ENCODE data around the gene MANSC1.
"Not testable (repeated sequence)": the region's sequence is repeated elsewhere in the genome, so short reads cannot be mapped to it uniquely, and the experiment has no call there.

MANSC1 gene

DNA sequence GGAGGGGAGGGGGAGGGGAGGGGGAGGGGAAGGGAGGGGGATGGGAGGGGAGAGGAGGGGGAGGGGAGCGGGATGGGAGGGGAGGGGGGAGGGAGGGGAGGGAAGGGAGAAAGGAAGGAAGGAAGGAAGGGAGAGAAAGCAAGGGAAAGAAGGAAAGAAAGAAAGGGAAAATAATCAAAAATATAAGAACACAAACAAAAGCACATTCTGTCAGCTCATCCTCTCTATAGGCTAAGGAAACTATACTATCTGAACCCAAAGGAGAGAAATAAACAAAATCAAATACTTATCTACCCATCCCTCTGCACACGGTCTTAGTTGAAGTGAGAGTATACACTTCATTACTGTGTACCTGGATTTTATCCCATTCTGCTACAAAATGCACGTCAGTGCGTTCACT lies 26.9 kb downstream of the MANSC1 start:
- DNase-seq = no peak

DNA sequence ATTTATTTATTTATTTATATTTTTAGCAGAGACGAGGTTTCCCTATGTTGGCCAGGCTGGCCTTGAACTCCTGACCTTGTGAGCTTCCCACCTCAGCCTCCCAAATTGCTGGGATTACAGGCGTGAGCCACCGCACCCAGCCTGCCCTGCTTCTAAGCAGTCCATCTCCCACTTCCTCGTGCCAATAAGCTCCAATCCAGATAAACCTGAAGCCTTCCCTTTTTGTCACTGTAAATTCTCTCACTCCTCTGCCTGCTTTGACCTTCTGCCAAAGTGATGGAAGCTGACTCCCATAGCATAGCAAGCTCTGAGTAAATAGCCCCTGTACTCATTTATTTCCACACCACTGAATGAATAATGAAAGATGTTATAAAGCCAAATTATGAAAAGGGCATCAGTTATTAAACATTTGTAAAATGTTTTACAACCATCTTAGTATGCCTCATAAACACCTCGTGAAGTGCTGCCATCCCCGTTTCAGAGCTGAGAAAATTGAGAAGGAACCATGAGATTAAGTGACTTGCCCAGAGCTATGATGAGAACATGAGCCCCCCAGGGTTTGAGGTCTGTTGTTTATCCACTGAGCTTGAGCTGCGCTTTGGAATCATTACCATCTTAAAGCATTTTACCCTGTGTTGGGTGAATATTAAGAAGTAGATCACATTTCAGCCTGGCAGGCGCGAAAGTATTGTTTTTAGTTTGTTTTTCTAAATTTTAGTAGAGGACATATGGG lies 30.4 kb downstream of the MANSC1 start:
- DNase-seq = no peak

DNA sequence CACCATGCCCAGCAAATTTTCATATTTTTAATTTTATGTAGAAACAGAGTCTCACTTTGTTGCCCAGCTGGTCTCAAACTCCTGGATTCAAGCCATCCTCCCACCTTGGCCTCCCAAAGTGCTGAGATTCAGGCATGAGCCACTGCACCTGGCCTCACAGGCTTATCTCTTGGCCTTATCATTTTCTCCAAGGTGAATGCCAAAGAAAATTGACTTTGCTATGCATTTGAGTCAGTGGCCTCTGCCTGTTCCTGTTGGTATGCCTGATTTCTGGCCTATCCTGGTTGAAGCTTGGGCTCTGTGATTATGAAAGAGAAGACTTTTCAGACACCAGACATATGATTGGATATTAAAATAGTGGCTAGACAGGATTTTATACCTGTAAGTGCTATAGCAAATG lies 34.2 kb downstream of the MANSC1 start:
- DNase-seq = no peak

DNA sequence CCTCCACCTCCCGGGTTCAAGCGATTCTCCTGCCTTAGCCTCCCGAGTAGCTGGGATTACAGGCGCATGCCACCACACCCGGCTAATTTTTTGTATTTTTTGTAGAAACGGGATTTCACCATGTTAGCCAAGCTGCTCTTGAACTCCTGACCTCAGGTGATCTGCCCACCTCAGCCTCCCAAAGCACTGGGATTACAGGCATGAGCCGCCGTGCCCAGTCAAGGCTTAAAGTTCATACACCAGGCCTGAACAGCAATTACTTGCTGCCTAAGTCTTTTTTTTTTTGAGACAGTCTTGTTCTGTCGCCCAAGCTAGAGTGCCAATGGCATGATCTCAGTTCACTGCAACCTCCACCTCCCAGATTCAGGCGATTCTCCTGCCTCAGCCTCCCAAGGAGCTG lies 39.3 kb downstream of the MANSC1 start:
- DNase-seq = not testable (repeated sequence)

DNA sequence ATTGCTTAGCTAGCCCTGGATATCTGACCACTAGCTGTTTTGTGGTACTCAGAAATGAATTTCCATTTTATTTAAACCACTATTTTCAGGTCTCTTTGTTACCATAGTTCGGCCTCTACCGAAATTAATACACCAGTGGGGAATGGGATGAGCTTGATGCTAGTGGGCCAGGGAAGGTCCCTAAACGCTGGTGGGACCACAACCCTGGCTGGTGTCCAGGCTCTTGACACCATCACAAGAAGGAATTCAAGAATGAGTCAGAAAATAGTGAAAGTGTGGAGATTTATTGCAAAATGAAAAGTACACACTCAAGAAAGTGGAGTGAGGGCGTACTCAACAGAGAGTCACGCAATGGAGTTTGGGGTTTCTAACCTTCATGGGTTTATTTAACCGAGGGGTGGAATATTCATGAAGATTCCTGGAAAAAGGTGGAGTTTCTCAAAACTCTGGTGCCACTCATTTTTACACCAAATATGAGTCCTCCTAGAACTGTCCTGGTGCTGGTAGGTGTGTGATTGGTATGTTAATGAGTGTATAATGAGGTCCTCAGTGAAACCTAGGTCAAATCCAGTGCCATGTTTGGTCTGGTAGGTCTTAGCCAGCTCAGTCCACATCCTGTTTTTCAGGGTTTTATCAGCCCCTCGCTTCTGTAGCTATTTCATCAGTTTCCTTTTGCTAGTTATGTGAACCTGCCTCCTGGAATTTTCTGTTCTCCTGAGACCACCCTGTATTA lies 44.3 kb downstream of the MANSC1 start:
- peak; percentile 13 for DNase-seq

DNA sequence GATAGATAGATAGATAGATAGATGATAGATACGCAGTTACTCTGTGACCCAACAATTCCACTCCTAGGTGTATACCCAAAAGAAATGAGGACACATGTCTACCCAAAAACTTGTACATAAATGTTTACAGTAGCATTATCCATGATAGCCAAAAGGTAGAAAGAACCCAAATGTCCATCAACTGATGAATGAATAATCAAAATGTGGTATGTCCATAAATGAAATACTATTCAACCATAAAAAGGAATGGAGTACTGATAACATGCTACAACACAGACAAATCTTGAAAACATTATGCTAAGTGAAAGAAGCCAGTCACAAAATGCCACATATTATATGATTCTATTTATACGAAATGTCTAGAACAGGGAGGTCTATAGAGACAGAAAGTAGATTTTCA lies 47.1 kb downstream of the MANSC1 start:
- DNase-seq = no peak

DNA sequence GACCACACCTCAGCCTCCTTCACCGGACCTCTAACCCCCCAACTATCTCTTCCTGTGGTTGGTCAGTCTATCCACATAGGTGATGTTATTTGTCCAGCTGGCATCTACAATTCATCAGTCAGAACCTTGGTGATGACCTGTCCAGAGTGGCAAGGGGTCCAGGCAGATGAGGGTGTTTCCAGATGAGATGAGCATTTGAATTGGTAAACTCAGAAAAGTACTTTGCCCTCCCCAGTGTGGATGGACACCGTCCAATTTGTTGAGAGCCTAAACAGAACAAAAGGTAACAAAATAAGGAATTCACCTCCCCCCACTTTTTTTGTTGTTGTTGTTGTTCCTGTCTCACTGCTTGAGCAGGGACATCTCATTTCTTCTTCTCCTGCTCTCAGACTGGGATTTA lies 48.9 kb downstream of the MANSC1 start:
- DNase-seq = no peak

DNA sequence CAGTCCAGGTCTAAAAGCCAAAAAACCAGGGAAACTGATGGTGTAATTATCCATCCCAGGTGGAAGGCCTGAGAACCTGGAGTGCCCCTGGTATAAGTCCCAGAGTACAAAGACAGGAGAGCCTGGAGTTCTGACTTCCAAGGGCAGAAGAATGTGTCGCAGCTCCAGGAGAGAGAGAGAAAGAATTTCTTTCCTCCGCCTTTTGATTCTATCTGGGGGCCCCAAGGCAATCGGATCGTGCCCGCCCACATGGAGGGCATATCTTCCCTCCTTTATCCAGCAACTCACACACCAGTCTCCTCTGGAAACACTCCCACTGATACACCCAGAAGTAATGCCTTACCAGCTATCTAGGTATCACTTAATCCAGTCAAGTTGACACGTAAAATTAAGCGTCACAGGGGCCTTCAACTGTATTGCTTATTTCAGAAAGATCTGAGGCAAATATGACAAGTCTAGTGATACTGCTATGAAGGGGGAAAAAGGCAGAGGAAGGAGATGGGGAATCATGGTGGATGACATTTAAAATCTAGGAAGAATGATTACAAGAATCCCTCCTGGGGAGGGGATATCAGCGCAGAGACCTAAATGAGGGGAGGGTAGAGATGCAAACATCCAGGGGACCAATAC lies 52.7 kb downstream of the MANSC1 start:
- no peak for DNase-seq

DNA sequence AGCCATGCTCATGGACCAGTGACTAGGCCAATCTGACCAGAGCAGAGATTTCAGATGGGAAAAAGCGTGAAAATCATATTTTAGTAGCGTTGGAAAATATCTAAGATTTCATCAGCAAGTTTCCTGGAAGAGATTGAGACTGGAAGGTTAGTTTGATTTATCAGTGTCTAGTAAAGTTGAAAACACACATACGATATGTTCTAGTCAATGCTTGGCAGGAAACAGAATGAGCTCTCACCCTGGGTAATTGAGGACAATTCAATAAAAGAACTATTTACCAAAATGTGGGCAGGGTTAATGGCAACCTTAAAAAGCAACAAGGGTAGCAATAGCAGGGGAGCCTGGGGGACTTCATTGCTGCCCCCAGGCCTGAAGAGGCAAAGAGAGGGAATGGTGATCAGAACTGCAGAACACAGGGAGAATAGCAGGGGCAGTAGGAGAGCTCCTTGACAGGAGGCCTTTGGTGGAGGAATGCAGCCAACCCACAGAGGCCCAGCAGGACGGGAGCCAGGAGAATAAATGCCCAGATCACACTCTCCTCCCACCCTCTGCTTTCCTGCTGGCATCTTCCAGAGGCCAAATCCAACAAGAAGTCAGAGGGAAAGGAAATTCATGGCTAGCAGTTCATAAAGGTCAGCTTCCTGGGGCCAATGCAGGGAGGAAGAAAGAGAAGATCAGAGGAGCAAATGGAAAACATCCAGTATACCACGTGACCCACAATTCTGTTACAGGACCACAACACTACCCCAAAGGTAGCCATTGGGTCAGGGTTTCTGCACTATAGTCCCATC lies 55.6 kb downstream of the MANSC1 start:
- DNase-seq = no peak

DNA sequence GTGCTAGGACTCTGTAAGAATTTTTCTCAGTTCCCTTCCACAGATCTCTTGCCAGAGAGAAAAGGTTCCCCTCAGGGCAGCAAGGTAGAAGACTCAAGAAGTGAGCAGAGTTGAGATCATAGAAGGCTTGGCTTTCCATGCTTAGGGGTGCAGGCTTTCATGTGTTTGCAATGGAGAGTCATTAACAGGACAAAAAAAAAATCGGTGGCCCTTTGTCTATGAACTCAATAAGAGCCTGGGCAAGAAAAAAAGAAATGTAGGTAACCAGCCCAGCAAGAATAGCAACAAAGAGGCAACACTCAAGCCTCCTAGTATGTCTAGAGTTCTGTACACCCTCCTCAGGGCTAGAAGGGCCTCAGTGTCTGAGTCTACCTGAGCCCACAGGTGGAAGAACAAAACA lies 59.8 kb downstream of the MANSC1 start:
- DNase-seq = no peak

DNA sequence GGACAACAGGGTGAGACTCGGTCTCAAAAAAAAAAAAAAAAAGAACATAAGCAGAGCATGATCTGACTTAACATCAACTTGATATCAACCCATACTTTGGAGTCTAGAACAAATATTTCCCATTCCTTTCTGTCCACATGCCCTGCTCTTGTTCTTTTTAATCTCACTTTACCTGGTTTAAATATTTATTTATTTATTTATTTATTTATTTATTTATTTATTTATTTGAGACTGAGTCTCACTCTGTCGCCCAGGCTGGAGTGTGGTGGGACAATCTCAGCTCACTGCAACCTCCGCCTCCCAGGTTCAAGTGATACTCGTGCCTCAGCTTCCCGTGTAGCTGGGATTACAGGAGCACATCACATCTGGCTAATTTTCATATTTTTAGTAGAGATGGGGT lies 63.6 kb downstream of the MANSC1 start:
- DNase-seq = no peak

DNA sequence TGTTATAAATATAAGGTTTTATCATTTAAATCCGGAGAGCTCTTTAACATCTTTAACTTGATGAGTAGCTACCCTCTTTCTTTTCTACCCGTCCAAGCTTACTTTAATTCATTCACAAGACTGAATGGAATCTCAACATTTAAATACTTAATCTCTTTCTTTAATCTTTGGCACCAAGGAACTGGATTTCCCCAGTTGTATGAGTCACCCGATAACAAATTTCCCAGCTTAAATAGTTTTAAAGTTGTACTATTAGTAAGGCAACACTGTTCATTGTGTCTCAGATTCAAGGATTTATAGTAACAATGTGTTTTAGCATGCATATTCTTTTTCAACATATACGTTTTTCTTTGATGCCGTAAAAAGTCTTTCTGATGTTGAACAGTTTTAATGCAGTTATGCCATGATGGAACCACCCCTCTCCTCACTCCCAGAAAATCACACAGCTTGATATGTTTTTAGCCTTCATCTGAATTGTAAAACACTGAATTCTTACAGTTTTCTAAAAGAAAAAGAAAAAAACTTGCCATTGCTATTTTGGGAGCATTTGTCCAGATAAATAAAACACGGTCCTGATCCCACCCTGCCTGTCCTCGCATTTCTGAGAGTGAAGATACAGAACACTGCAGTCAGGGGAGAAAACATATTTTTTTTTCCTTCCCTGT lies 67.1 kb downstream of the MANSC1 start:
- no peak for DNase-seq

DNA sequence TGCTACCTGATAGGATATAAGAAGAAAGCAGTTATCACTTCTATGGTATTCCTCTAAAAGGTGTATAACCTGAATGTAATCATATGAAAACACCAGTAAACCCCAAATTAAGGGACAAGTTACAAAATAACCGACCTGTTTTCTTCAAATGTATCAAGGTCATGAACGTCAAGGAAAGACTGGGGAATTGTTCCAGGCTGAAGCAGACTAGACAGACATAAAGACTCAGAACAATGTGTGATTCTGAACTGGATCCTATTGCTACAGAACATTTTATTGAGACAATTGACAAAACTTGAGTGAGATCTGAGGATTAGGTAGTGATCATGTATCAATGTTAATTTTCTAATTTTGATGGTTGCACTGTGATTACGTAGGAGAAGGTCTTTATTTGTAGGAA lies 67.8 kb downstream of the MANSC1 start:
- no peak for DNase-seq

DNA sequence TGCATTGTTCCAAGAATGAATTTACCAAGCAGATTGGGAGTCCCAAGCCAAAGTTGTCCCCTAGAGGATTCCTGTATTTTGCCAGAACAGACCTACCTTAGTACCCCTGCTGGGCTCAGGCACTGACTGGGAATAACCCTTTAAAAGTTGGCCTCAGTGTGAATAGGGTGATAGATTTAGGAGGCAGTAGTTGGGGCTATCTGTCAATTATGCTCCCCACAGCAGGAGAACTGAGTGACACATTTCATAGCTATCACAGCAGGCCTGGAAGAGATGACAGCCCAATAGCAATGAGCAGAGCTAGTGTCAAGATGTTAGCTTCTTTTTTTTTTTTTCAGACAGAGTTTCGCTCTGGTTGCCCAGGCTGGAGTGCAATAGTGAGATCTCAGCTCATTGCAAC lies 68.9 kb downstream of the MANSC1 start:
- no peak for DNase-seq

DNA sequence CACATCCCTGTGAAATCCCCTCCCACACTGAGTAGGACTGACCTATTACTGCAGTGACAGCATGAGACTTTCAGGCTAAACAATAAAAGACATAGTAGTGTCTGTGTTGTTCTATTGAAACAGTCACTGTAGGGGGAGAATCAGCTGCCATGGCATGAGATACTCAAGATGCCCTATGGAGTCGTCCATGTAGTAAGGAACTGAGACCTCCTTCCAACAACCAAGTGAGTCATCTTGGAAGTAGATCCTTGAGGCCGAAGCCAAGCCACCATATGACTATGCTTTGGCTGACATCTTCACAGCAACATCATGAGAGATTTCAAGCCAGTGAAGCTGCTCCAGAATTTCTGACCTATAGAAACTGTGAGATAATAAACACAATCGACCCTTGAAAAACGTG lies 71.1 kb downstream of the MANSC1 start:
- DNase-seq = no peak

Measured in activated CD4-positive, alpha-beta T cell treated with anti-CD3 and anti-CD28 coated beads, Interleukin-2, Interleukin-6, amounts not matched to agents 100 ng/mL and 50 ng/mL, durations not matched to agents 16 hours and 8 hours (primary cell).